ENCODE results near the gene FGFBP2.
"Not testable (repeated sequence)": the region's sequence is repeated elsewhere in the genome, so short reads cannot be mapped to it uniquely, and the experiment has no call there.

The FGFBP2 gene

DNA sequence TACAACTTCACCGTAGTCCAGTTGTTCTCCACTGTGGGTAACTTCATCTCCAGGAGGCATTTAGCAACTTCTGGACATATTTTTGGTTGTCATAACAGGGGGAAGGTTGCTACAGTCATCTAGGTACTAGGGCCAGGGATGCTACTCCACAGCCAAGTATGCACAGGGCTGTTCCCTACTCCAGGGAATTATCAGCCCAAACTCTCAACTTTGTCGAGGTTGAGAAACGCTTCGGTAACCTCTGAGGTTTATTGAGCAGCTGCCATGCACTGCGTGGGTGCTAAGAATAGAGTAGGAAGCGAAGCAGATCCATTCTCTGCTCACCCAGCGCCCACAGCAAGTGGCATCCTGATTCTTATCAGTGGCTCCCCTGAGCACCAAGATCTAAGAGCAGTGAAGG, 32.7 kb downstream of the FGFBP2 start:
- no peak for DNase-seq (ENCODE audit: low read depth in 2 of 2)

DNA sequence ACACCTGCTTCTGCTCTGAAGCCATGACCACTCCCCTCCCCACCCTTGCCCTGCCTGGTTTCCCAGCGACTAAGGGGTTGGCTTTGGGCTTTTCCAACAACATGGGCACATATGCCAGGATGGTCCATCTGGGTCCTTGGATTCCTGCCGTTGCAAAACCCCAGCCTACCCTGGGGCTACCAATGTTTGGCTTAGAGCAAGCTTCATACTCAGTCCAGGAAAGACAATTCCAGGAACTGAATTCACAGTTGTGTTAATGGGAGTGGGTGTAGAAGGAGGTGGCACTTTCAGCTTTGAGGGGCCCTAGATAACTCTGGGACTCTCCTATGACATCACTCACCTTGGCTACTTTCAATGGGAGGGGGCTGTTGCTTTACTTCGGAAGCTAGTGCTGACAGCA, 33.4 kb downstream of the FGFBP2 start:
- no peak for DNase-seq (ENCODE audit: low read depth in 2 of 2)

DNA sequence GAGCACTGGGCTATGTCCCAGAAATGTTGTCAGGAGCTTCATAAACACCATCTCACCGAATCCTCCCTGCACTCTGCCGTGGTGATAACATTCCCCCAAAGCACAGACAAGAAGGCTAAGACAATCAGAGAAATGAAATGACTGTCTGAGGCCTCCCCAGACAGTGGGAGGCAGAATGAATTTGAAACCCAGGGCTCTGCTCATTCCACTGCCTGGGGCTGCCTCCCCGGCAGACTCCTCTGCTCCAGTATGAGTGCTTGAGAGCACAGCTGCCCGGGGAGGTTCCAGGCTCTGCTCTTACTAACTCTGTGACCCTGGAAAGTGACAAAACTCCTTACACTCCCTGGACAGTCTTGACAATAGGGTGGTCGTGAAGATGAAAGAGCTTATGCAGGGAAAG, 34.1 kb downstream of the FGFBP2 start:
- no peak for DNase-seq (ENCODE audit: low read depth in 2 of 2)

DNA sequence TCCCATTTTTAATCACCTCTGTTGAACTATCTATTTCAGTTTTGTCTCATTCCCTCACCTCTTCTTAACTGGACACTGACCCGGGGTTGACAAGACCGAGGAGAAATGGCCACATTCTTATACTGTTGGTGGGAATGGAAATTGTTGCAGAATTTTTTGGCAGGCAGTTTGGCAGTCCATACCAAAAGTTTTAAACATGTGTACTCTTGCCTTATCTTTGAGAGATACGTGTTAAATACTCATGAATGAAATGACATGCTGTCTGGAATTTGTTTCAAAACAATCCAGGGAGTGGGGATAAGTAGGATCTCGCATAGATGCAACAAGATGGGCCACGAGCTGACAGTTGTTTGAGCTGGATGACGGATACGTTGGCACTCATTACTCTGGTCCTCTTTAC, 36.5 kb downstream of the FGFBP2 start:
- no peak for DNase-seq (ENCODE audit: low read depth in 2 of 2)

DNA sequence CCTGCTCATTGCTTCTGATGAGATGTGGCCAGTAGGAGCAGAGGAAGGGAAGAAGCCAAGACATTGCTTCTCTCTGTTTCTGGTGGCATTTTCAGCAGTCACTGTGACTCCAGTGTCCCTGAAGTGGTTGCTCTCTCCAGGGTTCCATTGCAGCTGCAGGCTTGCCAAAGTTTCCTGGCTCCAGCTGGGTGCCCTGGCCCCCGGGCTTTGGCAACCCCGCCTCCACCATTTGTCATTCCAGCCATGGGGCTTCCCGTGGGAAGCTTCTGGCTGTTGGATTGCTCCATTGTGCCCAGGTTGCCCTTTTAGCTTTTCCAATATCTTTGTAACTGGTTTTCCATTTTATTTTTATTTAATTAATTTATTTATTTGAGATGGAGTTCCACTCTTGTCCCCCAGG, 37.1 kb downstream of the FGFBP2 start:
- DNase-seq (ENCODE audit: low read depth in 2 of 2), result no peak

DNA sequence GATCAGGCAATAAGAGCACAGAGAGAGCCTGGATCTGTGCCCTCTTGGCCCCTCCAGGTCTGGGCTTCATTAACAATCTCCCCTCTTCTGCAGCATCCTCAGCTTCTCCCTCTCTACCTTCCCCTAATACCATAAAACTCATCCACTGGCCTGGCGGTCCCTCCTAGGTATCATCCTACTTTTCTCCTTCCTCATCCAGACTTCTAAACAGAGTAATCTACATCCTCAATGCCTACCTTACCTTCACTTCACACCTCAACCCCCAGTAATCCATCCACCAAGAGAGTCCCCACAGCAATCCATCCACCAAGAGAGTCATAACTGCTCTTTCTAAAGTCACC, 41.4 kb downstream of the FGFBP2 start:
- no peak for DNase-seq (ENCODE audit: low read depth in 2 of 2)

DNA sequence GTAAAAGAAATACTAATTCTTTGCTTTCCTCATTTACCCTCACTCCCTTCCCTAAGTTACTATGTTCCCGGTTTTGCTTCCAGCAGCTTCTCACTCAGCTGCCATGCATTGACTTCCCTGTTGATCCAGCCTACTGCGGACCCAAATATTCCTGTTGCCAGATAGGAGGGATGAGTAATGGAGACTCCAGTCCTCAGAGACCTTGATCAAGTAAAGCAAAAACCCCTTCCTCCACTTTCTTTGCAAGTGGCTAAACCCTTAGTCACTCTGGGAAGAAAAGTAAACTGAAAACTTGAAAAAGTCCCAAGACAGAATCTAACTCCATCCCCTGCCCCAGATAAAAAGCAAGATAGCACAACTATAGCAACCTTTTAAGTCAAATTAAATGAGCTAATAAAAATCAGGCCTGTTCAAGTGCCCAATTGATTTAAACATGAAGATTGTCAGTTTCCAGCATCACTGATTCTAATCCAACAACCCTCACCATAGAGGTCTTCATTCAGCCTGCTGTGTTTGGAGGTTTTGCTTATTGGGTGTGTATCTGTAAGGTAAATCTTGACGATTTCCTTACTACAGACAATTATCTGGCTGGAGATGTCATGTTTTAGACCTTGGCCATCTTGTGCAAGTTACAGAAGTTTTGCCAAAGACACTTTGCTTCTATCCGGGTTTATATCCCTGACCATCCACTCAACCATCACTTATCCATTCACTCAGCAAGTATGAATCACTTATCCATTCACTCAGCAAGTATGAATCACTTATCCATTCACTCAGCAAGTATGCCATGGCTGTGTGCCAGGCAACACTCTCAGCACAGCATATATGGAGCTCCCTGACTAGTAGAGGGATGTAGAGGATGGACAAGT, 42.0 kb downstream of the FGFBP2 start:
- DNase-seq (ENCODE audit: low read depth in 2 of 2), result no peak

DNA sequence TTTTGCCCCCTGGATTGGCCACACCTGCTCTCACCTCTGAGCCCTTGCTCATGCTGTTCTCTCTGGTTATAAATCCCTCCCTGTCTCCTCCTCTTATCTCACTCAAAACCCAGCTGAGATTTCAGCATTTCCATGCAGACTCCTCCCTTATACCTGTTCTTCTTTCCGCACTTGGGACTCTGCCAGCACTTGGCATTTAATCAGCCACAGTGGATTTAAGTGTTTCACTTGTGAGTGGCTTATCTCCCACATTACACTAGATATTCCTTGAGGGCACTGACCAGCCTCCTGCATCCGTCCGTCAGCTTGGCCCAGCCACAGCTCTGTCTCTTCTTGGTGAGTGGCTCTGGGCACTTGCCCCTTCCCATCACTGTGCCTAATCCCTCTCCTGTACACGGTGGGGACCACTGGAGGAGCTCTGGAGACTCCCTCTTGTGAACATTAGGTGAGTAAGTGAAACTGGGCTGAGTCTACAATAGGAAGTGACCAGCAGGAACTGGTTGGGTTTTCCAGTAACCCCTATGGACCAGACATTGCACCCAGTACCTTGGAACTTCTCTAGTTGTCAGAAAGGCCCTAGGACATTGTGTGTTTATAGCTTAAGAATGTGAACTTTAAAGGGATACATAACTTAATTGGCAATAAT, 44.4 kb downstream of the FGFBP2 start:
- no peak for DNase-seq (ENCODE audit: low read depth in 2 of 2)

DNA sequence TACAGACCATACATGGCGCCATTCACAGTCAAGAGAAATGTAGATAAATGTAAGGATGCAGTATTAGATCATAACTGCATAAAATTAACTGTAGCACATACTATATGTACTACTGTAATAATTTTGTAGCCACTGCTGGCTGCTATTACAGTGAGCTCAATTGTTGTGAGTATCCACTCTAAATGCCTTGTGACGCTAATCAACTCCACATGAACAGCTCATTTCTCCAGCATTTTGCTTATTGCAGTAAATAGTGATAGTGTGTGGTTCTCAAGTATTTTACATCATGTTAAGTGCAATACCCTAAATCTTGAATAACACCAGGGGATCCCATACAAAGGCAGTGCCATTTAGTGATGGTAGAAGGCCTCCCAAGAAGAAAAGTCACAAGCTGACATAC, 45.7 kb downstream of the FGFBP2 start:
- DNase-seq (ENCODE audit: low read depth in 2 of 2), result no peak

DNA sequence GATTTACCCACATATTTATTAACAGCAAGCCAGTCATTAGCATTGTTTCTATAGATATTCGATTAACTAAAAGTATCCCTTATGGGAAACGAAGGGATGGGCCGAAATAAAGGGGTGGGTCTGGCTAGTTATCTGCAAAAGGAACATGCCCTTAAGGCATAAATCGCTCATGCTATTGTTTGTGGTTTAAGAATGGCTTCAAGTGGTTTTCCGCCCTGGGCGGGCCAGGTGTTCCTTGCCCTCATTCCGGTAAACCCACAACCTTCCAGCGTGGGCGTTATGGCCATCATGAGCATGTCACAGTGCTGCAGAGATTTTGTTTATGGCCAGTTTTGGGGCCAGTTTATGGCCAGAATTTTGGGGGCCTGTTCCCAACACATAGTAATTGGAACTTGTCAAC, 46.6 kb downstream of the FGFBP2 start:
- DNase-seq (ENCODE audit: low read depth in 2 of 2), result not testable (repeated sequence)

DNA sequence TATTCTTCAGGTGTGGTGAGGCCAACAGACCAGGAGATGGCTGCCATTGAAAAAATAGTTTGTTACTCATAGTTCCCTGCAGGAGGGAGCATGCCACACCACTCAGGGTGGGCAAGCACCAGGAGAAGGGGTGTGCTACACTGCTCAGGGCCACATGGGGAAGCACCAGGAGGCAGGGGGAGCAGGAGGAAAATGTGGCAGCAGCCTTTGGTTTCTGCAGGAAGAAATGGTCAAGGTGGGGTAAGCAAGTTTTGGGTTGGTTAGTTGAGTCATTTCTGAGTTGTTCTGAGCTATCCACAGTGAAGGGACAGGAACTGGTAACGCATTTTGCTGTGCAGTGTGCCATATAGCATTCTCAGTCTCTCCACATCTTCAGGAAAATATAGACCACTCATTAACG, 48.2 kb downstream of the FGFBP2 start:
- no peak for DNase-seq (ENCODE audit: low read depth in 2 of 2)

DNA sequence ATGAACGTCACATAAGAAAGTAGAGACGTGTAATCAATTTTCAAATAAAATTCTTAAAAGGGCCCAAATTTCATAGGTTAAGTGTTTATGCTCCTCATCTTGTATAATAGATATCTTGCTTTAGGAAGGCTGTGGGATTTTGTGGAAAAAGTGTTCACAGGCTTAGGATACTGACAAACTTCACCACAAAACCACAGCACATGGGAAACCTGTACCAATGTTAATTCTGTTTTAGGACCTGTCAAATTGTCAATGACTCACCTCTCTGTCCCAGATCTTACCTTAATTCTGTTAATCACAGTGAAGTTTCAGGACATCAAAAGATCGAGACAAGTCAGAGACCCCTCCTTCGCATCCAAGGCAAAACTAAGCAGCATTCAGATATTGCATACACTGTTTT, 48.7 kb downstream of the FGFBP2 start:
- DNase-seq (ENCODE audit: low read depth in 2 of 2), result no peak

DNA sequence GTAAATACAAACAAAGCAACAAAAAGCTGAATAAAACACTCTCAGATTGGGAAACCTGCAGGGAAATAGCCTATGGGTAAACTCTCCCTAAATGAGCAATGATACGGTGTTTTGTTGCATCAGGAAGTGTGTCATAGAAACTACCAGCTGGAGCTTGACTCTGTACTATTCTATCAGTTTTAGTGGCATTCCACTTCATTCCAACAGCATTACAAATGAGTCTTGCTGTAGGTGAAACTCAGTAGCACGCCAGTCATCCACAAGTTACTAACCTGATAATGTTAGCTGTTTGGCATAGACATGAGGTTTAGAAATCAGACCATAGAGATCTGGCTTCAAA, 49.4 kb downstream of the FGFBP2 start:
- no peak for DNase-seq (ENCODE audit: low read depth in 2 of 2)

DNA sequence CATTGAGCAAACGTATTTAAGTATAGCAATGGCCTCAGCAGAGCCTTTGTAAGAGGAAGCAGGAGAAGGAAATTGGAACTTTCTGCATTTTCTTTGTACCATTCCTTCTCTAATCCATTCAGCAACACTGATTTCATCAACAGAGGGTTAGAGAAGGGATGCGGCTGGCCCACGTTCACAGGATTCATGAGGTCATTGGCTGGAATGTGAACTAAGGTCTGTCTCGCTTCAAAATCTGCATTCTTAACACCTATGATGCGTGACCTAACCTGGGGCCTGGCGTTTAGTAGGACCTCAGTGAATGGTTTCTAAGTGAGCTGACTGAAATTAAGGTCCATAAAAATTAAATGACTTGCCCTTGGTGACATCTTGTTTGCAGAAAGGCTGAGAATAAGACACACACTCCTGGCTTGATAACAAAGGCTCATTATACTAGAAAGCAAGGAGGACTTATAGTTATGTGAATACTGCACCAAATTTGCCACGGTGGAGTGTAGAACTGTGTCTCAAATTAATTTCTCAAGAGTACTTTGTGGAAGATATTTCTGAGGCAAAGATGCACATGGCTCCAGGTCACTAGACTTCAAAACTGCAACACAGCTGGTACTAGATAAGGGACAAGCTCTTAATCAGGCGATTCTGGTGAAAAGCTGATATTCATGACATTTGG, 49.9 kb downstream of the FGFBP2 start:
- no peak for DNase-seq (ENCODE audit: low read depth in 2 of 2)

DNA sequence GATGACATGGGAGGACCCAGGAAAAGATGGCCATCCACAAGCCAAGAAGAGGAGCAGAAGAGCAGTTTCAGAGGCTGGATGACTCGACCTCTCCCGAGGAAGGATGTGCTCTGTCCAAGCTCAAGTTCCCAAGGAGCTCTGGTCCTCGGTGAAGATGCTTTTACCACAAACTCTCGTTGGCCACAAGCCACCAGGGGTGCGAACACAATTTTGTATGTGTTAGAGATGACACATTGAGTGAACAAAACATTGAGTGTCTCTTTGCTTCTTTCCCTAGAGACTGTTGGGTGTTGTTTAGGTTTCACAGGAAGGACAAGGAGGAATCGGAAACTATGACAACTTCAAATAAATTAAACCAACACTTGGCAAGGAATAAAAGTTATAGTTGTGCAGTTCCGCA, 50.7 kb downstream of the FGFBP2 start:
- DNase-seq (ENCODE audit: low read depth in 2 of 2), result peak in 1 of 2 donors; percentile 3

Data from stimulated activated CD8-positive, alpha-beta memory T cell treated with anti-CD3 and anti-CD28 coated beads, Interleukin-7, amount 100 ng/mL, for 4 hours (primary cell).